Body of pancreas (tissue), 4 donors: ENCODE measurements around the gene UCP2. TPM values are rescaled to one million over a fixed set of nuclear protein-coding genes. Genes with fewer than 3 reads are reported as not detected.

Source experiments
- ATAC-seq: fragments of 150-250 bp; one replicate; pipeline ENCODE4 v1.9.1; 2016
- DNase-seq, 4 donors: peaks; one replicate each; pipeline ENCODE4 v3.0.0-alpha.2; 2019
- H3K27ac ChIP-seq, 4 donors: fragments of 200-600 bp; sonication (generic); 1 replicate in 3 of 4; 2 replicates in 1 of 4; pipeline versions ENCODE4 v1.5.1 to v1.6.1; 2016 to 2019; ENCODE audit warnings: mild to moderate bottlenecking in 1 of 4, mixed read lengths in 1 of 4, moderate library complexity in 1 of 4
- H3K27me3 ChIP-seq, 2 donors: fragments of 200-600 bp; sonication (generic); one replicate each; pipeline ENCODE4 v1.6.0; 2016; ENCODE audit warnings: mild to moderate bottlenecking in 1 of 2
- H3K36me3 ChIP-seq, 2 donors: fragments of 200-600 bp; sonication (generic); replicated peaks in 1 of 2; 2 replicates each; pipeline ENCODE4 v1.5.1; 2016; ENCODE audit warnings: low read depth in 2 of 2; ENCODE audit not compliant: insufficient read depth in 1 of 2
- H3K4me1 ChIP-seq: fragments of 200-600 bp; sonication (generic); one replicate; pipeline ENCODE4 v1.6.0; 2016
- H3K4me3 ChIP-seq, 2 donors: fragments of 200-600 bp; sonication (generic); 1 replicate in 1 of 2; 2 replicates in 1 of 2; pipeline ENCODE4 v1.5.1; 2016 to 2019
- H3K9me3 ChIP-seq, 3 donors: fragments of 200-600 bp; sonication (generic); 1 replicate in 2 of 3; 2 replicates in 1 of 3; pipeline ENCODE4 v1.5.1; 2016
- POLR2A ChIP-seq, 3 donors: fragments of 450-650 bp; IDR thresholded peaks; one replicate each; pipeline ENCODE4 v1.6.1; 2016; ENCODE audit warnings: antibody characterized with exemption in 3 of 3, mild to moderate bottlenecking in 2 of 3
- WGBS, 2 donors: methylation state at CpG; one replicate each; pipeline ENCODE4 v1.1.5; 2017; 5-methylcytosine and 5-hydroxymethylcytosine counted together
- intact Hi-C: fragments of 100-400 bp; cut with DNase I; formaldehyde crosslinking; loops from one replicate; pipeline ENCODE4 v1.15.1; 2023
- total RNA-seq, 2 donors: library from RNA; depleted of rRNA; stranded (reverse); fragments of >200 nt; gene quantifications; one replicate each; pipeline ENCODE4 v1.1.0, GENCODE V29; 2016
- TF ChIP-seq, protein P1 (sequence below), 7 experiments: fragments of 450-650 bp in 4 of 7; fragments of 200-600 bp in 3 of 7; sonication (generic) in 3 of 7; IDR thresholded peaks; one replicate each; pipeline ENCODE4 v1.5.1; 2016 to 2019; ENCODE audit warnings: antibody characterized with exemption in 7 of 7

The UCP2 gene
- total RNA-seq, 2 donors from 2014 or later: 10.9 to 17.1 TPM

DNA sequence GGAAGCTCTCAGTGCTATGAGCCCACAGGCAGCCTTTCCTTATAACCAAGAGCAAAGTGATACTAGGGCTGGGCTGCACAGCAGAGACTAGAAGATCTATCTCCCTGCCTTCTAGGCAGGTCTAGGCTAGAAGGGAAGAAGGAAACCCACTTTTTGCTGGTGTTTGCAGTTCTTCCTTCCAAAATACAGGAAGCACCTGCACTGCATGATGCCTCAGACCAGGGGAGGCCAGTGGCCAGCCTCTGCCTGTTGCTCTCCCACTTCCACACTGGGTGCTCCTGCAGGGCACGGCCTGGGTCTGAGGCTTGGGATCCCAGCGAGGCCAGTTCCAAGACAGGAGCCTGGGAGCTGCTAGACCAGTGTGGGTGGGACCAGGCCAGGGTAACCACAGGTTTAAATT lies 32.2 kb upstream of the UCP2 start:
- DNase-seq (peak in 1 of 4 donors; percentile 31), ATAC-seq (no peak)
- intact Hi-C loops: no loop called here
- TF ChIP-seq, protein P1, sequence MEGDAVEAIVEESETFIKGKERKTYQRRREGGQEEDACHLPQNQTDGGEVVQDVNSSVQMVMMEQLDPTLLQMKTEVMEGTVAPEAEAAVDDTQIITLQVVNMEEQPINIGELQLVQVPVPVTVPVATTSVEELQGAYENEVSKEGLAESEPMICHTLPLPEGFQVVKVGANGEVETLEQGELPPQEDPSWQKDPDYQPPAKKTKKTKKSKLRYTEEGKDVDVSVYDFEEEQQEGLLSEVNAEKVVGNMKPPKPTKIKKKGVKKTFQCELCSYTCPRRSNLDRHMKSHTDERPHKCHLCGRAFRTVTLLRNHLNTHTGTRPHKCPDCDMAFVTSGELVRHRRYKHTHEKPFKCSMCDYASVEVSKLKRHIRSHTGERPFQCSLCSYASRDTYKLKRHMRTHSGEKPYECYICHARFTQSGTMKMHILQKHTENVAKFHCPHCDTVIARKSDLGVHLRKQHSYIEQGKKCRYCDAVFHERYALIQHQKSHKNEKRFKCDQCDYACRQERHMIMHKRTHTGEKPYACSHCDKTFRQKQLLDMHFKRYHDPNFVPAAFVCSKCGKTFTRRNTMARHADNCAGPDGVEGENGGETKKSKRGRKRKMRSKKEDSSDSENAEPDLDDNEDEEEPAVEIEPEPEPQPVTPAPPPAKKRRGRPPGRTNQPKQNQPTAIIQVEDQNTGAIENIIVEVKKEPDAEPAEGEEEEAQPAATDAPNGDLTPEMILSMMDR (IDR thresholded peaks at IDR 0.05): no peak
- TF ChIP-seq POLR2A (IDR thresholded peaks at IDR 0.05): no peak
- no peak overlapping the region for H3K4me3 ChIP-seq
- 80 to 95% methylated on average over 1 to 2 of the region's 2 CpGs for WGBS, 2 donors
- H3K9me3 ChIP-seq: no peaks in the 10 kb centered on the region
- no peak overlapping the region for H3K27ac ChIP-seq
- H3K4me1 ChIP-seq: peaks cover 26% of the 10 kb centered on the region
- H3K36me3 ChIP-seq: no peaks in the 10 kb centered on the region
- no peaks in the 10 kb centered on the region for H3K27me3 ChIP-seq

DNA sequence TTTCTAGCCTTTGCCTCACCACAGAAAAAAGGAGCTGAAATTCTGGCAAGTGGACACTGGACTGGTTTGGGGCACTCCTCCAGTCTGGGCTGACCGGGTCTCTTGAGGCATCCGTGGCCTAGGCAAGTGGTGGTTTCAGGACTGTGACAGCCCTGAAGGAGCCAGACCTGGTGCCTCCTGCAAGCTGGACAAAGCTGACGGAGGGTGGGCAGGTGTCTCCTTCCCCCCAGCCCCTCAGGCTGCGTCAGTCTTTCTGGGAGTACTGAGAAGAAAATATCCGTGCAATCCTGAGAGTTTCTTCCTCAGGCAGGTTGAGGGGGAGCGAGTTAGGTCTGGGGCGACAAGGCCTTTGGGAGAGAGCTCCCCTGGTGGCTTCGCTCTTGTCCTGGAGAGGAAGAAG lies 30.5 kb upstream of the UCP2 start:
- 91 to 96% methylated on average over 6 to 8 of the region's 8 CpGs for WGBS, 2 donors
- DNase-seq (no peak), ATAC-seq (no peak)
- intact Hi-C loops: no loop called here
- Histone ChIP-seq H3K27me3 (no peaks in the 10 kb centered on the region), H3K36me3 (no peaks in the 10 kb centered on the region), H3K9me3 (no peaks in the 10 kb centered on the region), H3K27ac (no peak overlapping the region), H3K4me1 (peaks cover 8% of the 10 kb centered on the region), H3K4me3 (no peak overlapping the region)
- TF ChIP-seq, protein P1 (IDR thresholded peaks at IDR 0.05): no peak
- TF ChIP-seq POLR2A (IDR thresholded peaks at IDR 0.05): no peak

DNA sequence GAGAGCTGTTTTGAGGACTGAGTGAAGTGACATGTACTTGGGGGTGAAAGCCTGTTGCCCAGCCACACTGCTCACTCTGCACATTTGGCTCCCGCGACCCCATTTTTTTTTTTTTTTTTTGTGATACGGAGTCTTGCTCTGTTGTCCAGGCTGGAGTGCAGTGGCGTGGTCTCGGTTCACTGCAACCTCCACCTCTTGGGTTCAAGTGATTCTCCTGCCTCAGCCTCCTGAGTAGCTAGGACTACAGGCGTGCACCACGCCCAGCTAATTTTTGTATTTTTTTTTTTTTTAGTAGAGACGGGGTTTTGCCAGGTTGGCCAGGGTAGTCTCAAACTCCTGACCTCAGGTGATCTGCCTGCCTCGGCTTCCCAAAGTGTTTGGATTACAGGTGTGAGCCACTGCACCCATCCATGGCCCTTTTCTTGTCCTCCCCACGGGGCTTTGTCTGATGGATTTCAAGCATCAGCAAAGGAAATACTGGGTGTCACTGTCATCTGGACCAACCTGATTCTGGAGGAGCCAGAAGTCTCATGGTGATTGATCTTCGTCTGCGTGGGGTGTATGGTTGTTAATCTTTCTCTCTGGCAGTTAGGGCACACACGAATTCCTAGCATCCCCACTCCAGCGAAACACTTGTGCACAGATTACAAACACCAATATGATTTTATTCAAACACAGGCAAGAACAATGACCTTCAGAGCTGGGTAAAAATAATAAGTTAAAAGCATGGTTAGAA lies 29.6 kb upstream of the UCP2 start:
- TF ChIP-seq, protein P1 (IDR thresholded peaks at IDR 0.05): no peak
- TF ChIP-seq POLR2A (IDR thresholded peaks at IDR 0.05): no peak
- Histone ChIP-seq H3K27me3 (no peaks in the 10 kb centered on the region), H3K27ac (no peak overlapping the region), H3K4me1 (no peaks in the 10 kb centered on the region), H3K36me3 (no peaks in the 10 kb centered on the region), H3K9me3 (no peaks in the 10 kb centered on the region), H3K4me3 (no peak overlapping the region)
- no peak for DNase-seq
- intact Hi-C loops: no loop called here
- WGBS, 2 donors: 87% methylated on average over 14 of the region's 14 CpGs
- no peak for ATAC-seq

DNA sequence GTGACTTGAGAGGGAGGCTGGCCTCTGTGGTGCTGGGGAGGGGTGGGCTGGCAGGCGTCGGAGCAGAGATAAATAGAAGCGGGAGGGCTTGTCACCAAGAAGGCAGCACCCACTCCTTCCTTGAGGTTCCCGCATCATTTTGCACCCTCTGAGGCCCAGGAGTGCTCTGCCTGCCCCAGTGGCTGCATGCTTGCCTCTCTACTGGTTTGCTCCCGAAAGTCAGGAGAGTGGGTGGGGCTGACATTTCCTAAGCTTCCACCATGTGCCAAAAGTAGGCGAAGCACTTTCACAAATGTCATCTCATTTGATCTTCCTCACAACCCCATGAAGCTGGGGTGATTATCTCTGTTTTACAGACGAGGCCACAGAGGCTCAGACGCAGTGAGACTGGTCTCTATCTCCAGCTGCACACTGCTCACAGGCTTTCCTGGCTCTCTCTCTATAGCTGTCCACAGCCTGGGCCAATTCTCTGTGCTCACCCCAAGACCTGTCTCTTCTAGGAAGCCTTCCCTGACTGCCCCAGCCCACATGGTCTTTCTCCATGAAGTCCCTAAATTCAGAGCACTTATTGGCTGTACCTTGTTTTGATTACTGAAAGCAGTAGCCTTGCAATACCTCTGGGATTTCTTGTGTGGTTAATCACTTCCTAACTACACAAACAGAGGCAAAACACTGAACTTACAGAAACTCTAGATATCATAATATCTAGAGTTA lies 28.9 kb upstream of the UCP2 start:
- TF ChIP-seq, protein P1 (IDR thresholded peaks at IDR 0.05): no peak
- no peak for TF ChIP-seq POLR2A (IDR thresholded peaks at IDR 0.05)
- Histone ChIP-seq H3K27ac (no peak overlapping the region), H3K4me1 (no peaks in the 10 kb centered on the region), H3K36me3 (no peaks in the 10 kb centered on the region), H3K9me3 (no peaks in the 10 kb centered on the region), H3K27me3 (no peaks in the 10 kb centered on the region), H3K4me3 (no peak overlapping the region)
- 85 to 93% methylated on average over 5 to 8 of the region's 8 CpGs for WGBS, 2 donors
- ATAC-seq: no peak
- intact Hi-C loops: no loop called here
- DNase-seq: no peak
